Measurements from ENCODE around the gene PDPK1.
"Not testable (repeated sequence)": the region's sequence is repeated elsewhere in the genome, so short reads cannot be mapped to it uniquely, and the experiment has no call there.

Gene PDPK1

DNA sequence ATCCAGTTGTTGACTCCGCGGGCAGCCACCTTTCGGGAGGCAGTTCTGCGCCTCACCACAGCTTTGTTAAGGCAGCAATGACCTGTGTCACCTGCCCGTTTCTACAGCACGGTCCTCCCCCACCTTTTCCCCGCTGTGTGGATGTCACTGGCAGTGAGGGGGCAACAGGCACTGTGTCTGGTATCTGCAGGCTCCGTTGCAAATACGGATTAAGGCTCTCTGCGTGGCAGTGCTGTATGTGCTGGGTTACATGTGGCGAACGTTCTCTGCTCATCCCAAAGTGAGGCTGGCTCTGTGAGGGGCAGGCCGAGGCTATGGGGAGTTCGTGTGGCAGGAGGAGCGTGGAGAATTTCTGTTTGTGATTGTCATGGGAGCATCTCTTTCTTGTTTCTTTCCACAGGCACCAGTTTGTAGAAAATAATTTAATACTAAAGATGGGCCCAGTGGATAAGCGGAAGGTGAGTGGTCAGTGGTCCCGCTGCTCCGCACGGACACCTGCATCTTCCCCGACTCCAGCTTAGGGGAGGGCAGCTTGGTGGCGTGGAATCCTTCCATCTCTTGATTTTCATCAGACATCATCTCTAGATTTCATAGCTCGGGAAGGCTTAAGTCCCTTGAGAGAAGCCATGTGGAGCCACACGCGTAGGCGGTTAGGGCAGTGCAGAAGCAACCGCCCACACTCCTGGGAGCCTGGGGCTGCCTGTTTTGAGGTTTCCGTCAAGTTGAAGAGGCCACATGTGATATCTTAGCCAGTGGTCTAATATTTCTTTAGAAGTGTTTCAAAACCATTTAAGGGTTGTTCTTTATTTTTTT is 57.8 kb downstream of the PDPK1 start:
- DNase-seq = no peak

DNA sequence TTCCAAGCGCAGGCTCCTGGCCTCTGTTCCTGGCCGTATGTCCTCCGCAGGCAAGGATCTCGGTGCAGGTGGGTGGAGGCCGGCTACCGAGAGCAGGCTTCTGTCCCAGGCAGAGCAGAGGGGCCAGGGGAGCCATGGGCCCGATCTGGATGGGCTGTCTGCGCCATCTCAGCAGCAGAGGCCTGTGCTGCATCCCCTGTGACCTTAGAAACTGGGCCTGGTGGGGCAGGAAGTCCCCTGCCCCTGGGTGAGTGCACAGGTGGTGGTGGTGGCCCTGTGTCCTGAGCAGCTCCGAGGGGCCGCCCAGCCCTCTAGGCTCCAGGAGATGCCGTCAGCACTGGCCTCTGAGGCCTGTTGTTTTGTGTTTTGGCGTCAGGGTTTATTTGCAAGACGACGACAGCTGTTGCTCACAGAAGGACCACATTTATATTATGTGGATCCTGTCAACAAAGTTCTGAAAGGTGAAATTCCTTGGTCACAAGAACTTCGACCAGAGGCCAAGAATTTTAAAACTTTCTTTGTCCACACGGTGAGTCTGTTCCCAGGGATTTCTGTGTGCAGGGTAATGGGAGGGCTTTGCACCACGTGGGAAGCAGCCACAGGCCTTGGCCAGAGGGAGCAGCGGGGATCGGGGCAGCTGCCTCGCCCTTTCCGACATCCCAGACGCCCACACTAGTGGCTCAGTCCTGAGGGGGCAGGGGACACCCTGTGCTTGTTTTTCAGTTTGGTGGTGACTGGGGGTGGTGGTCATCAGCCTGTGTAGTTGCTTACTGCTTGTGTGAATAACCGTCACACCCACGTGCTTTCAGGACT is 59.1 kb downstream of the PDPK1 start:
- DNase-seq = no peak

DNA sequence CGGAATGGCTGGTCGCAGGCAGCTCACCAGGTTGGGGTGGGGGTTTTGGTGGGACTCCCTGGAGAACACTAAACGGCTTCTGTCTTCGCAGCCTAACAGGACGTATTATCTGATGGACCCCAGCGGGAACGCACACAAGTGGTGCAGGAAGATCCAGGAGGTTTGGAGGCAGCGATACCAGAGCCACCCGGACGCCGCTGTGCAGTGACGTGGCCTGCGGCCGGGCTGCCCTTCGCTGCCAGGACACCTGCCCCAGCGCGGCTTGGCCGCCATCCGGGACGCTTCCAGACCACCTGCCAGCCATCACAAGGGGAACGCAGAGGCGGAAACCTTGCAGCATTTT is 59.7 kb downstream of the PDPK1 start:
- DNase-seq = no peak

DNA sequence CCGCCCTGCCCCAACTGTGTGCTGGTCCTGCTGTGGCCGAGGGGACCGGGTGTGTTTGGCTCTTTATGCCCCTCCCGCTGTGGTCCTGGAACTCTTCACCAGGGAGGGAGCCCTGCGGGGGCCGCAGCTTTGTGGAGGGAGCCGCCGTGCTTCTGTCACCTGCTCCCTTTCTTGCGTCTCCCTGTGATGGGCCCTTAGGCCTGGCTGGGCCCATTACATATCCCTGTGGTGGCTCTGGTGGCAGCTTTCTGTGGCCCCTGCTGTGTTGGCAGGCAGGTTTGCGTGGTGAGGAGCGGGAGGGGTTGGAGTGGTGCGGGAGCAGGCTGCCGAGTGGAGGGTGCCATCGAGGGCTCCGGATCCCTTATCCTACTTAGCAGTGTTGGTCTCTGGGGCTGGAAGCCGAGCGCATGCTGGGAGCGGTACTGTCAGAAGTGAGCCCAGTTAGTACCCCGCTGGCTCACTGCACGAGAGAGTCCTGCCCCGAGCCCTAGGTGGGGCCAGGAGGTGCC is 60.4 kb downstream of the PDPK1 start:
- no peak for DNase-seq

DNA sequence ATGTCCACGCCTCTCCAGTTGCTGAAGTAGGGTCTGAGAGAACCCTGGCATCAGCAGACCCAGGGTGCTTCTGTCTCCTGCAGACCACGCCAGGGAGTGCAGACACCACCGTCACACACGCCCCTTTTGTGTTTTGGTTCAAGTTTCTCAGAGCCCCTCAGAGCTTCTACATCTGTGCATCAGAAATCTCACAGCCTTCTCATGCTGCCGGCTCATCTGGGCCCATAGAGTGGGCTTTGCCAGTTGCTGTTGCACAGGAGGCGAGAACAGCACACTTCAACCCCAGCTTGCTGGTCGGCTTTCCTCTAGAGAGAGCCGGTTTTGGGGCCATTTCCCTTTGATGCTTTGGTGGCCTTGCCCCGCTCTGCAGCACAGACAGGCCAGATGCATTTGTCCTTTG is 60.9 kb downstream of the PDPK1 start:
- no peak for DNase-seq

DNA sequence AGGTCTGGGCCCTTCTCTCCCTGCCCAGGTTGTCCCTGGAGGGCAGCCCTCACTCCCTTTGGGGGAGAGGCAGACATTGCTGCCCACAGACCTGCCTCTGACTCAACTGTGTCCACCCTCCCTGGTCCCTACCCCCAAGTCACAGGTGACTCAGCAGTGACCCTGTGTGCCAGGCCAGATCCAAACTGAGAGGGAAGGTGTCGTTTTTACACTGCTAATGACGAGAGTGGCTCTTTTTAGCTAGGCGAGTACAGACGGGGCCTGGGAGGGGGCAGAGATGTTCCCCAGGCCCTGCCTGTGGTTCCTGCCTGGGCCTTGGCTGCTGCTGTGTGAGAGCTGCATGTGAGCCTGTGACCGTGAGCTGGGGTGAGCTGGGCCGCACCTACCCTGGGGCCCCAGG is 61.3 kb downstream of the PDPK1 start:
- not testable (repeated sequence) for DNase-seq

DNA sequence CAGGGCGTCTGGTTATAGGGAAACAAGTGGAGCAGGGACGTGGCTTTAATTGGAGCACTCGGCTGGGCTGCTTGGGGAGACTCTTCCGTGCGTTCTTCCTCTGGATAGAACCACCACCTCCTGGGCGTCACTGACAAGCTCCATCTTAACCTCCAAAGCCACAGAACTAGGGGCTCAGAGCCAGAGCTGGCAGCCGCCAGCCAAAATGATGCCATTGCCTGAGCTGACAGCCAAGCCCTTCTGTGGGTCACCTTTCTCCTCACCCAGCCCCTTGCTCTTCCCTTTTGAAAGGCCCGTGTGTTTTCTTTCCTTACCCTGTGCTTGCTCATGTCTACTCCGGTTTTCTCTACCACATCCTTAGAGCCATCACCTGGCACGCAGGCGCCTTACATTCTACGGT is 62.0 kb downstream of the PDPK1 start:
- DNase-seq = not testable (repeated sequence)

DNA sequence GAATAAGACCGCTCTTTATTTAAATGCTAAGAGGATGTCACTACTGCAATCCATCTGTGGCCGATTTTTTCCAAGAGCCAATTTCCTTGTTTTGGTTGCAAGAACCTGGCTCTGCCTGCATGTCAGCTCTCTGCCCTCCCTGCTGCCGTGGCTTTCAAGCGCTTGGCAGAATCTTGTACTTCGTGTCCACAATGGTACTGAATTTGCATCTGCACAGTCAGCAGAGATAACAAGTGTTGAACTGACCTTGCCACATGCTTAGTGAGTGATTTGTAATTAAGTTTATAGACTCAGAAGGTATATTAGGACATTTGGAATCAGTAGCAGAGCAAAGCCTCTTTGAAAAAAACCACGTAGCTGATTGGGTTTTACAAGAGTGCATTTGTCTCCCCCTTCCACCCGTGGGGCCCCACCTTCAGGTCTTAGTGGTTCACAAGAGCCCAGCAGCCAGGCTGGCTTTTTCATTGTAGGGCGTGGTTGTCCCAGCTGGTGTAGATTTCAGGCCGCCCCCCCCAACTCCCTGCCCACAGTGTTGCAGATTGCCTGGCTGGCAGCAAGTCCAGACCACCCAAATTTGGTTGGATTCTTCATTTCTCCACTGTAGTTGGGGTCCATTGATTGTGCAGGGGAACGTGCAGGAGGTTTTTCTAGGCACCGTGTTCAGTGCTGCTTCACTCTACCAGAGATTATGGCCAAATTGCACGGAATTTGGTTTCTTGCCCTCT is 63.6 kb downstream of the PDPK1 start:
- not testable (repeated sequence) for DNase-seq

DNA sequence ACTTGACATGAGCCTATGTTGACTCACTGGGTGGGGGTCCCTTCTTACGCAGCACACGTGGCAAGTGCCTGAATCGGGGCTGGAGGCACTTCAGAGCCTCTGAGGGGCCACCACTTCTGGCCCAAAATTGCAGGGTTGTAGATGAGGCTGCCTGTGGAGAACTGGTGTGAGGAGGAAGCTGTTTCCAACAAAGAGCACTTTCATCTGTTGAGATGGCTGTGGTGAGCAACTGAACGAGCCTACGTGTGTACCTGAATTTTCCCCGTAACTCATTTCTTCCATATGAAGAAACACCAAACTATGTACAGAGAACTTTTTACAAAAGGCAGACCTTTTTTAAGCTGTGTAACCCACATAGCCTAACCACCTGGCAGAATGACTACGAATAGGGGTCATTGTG is 64.4 kb downstream of the PDPK1 start:
- not testable (repeated sequence) for DNase-seq

DNA sequence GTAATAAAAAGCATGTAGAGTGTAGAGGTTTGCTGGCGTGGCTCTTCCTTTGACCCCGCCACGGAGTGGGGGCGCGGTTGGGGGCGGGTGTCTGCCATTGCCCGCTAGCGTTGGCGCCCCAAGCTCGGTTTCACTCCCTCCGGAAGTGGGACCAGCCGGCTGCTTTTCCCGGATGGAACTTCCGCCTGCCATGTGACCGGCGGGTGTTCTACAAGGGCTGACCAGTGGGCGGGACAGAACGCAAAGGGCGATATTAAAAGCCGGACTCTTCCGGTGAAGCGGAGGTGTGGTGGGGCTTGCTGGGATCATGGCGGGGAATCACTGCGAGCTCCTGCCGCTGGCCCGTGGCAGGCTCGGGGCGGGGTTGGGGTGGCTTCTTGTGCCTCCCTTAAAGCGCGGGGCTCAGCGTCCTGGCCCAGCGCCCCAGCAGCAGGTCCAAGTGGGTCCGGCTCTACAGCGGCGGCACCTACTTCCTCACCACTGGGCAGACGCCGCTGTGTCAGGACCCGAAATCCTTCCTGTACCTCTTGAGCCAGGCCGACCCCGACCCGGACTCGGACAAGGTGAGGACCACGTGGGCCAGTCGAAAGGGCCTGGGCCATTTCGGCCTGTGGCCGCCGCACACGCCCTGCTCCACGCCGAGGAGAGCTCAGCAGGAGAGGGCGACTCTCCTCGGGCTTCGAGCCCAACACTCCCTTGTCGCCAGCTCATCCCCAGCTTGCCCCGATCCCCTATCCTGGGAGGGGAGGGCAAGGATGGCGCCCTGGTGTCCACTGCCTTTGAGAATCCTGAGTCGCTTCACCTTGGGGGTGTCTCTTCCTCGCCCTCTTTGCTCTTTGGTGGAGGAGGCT is 65.6 kb downstream of the PDPK1 start:
- peak; percentile 98 for DNase-seq

DNA sequence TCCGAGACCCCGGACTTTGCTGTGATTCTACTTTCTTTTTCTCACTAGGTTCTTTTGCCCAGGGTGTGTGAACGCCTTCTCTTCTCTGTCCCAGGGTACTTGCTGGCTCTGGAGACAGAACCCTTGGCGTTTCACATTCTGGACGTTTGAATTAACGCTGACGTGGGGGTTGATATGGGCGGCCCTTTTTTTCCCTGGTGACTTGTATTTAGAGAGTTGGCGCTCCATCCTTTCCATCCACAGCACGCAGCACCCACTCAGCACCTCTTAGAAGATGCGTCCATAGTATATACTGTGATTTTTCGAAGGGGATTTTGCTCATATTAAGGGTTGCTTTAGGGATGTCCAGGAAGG is 66.2 kb downstream of the PDPK1 start:
- not testable (repeated sequence) for DNase-seq

DNA sequence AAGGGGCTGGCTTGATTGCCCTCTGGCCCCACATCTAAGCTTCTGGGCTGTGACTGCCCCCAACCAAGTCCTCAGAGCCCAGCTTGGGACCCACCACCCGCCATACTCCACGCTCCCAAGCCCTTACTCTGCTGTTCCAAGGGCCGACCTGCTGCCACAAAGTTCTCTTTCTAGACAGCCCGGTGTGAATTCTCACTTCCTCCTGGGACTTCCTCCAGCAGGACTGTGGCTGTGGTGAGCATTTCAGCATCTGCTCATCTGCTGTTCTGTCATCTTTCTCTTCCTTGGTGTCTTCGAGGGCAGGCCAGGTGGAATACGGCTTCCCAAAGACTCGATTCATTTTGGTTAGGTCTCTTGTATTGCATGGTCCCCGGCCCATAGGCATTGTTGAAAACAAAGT is 69.0 kb downstream of the PDPK1 start:
- not testable (repeated sequence) for DNase-seq

DNA sequence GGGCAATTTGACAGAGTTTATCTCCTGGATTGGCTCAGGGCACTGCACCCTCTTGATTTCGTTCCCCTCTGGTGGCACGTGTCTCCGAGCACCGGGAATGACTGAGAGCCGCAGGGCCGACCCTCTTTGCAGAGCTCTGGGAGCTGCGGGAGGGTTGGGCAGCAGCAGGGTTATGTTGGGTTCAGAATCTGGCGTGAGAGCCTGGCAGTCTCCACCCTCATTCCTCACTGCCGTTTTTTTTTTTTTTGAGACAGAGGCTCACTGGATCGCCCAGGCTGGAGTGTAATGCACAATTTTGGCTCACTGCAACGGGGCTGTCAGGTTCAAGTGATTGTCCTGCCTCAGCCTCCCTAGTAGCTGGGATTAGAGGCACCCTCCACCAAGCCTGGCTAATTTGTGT is 71.5 kb downstream of the PDPK1 start:
- not testable (repeated sequence) for DNase-seq

DNA sequence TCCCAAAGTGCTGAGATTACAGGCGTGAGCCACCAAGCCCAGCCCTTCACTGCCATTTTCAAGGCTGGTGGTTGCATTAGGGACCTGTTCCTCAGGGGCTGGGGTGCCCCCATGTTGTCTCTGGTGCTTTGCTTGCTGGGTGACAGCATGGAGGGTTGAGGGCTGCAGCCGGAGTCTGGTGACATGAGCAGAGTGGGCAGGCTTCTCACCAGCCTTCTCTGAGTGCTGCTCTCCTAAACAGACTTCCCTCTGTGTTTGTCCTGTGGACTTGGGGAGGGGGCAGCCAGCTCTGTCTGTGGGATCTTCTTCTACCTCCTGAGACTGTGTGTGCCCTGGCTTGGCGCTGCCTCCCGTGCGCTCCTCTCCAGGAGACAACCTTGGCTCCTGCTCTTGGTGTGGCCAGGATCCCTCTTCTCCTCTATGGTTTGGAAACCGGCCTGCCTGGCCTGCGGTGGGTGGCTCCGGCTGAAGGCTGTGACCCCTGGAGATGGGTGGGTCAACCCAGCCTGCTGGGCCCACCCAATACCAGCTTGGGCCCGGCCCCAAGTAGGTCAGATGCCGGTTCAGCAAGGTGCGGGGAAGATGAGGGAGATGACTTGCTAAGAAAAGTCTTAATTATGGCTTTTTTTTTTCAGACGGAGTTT is 72.1 kb downstream of the PDPK1 start:
- no peak for DNase-seq

DNA sequence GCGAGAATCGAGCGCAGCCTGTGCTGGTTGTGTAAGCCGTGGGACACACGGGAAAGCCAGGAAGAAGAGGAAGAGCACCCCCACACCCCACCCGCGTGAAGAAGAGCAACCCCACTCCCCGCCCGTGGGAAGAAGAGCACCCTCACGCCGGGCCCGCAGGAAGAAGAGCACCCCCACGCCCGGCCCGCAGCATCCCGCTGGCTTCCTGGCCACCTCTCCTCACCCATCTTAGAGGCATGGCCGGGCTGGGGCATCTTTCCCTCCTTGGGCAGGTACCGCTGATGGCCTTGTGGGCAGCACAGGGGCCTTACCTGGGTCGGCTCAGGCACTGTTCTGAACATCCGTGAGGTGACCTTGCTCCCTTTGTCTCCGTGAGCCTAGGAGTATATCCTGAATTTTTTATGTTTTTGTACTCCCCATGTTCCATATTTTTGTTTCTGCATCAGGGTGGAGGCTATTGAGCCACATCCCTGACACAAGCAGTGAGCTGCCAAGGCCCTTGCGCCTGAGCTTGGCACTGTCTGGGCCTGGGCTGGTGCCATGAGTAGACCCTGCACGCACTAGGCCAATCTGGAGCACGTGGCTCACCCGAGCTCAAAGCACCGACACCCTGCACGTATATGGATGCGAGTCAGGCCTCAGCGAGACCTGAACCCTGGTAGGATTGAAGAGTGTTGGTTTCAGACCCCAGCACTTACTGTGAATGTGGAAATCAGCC is 73.1 kb downstream of the PDPK1 start:
- DNase-seq = no peak

DNA sequence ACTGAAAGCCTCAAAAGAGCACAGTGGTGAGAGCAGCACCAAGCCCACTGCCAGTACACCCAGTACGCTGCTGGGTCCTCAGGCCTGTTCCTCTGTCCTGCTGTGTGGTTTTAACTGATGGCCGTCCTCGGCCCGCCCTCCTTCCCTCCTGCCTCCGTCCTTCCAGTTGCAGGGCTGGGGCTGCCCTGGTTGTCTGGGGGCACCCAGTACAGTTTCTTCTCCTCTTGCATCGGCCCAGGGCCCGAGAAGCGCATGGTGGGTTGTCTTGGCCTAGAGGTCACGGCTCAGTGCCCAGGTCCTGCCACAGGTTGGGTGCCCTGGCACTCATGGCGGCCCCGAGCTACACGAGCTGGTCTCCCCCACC is 73.7 kb downstream of the PDPK1 start:
- DNase-seq = no peak

DNA sequence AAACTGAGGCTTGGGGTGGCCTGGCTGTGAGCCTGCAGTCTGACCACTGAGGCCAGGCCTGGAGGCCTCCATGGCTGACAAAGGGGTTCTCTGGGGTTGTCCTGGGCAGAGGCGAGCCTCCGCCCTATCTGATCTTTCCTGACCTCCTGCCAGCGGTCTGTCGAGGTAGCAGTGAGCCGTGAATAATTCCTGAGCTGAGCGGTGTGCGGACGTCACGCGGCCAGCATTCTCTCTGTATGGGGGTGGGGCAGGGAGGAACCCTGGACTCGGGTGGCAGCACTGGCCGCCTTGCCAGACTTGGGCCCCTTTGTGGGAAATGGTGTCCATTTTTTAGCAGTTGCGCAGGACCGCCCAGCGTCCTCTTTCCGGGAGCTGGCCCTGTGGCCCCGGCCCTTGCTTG is 74.1 kb downstream of the PDPK1 start:
- not testable (repeated sequence) for DNase-seq

DNA sequence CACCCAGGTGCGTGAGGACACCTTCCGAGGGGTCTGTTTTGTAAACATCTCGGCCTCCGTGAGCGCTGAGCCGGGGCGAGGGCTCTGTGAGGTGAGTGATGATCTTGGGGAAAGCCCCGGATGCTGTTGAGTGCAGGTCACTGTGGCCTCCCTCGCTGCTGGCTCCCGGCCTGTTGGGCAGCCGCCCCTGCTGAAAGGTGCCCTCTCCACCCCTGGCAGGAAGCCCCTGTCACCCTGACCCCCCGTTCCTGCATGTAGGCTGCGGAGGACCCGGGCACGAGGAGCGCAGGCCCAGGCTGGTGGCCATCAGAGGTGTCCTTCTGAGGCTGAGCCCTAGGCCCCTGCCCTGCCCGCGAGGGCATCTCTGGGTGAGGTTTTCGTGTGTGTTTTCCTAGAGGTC is 75.4 kb downstream of the PDPK1 start:
- DNase-seq = not testable (repeated sequence)

DNA sequence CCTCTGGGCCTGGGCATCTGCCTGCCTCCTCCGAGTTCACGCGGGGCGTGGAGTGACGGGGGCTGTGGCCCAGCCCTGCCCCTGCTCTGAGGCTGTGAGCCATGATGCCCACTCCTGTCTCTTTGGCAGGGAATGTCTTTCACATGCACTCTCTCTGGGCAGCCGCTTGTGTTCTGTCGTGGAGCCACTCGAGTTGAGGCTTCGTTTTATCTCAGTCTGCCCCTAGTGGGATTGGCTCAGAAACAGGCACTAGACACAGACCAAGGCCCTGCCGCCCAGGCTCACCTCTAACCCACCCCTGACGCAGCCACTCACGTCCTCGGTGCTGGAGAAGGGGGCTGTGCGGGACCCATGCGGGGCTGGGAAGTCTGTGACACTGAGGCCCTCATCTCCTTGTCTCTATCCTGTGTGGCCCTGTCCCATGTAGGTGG is 77.0 kb downstream of the PDPK1 start:
- no peak for DNase-seq

DNA sequence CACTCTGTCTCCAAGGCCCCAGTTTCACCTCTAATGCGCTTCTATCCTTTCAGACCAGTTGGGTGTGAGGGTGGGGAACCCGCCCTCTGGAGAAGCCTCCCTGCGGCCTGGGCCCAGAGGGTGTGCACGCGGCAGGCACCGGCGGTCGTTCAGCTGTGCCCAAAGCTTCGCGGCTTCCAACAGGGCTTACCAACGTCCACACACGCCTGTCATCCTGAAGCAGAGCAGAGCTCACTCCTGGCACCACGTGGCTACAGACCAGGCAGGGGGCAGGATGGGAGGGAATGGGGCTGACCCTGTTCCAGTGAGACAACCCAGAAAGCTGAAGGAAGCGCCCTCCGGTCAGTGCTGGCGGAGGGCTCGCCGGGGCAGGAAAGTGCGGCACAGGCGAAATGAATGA is 81.1 kb downstream of the PDPK1 start:
- not testable (repeated sequence) for DNase-seq

DNA sequence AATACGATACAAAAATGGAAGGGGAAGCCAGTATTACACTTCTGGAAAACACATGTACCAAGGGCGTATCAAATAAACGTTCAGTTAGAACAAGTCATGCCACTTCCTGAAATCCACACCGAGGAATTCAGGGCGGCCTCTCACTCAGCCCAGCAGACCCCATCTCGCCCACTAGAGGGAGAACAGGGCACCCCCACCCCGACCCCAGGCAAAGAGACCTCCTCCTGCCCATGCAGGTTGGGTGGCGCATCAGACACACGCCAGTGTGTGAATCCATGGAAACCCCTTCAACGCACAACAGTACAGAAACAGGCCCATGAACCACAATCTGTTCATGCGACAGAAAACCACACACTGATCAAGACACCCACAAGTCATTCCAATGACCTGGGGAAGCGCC is 81.8 kb downstream of the PDPK1 start:
- not testable (repeated sequence) for DNase-seq

Data from NCI-H146 (cell line).